T-helper 2 cell treated with Interferon-gamma antibody and Interleukin-4, amounts not matched to agents 5 μg/mL and 100 μg/mL, for 36 hours (primary cell): ENCODE measurements around the gene HIPK1.
"Not testable (repeated sequence)": the region's sequence is repeated elsewhere in the genome, so short reads cannot be mapped to it uniquely, and the experiment has no call there.

ENCODE experiments used
- DNase-seq: peaks from one replicate; pipeline ENCODE4 v3.0.0; 2021; ENCODE audit warnings: low spot score
- H3K27ac Mint-ChIP-seq: one replicate; pipeline ENCODE4 v1.8.0; 2021; ENCODE audit warnings: mild to moderate bottlenecking, mixed read lengths
- H3K27me3 Mint-ChIP-seq: one replicate; pipeline ENCODE4 v1.8.0; 2021; ENCODE audit warnings: low read depth, mixed read lengths
- H3K36me3 Mint-ChIP-seq: one replicate; pipeline ENCODE4 v1.8.0; 2021; ENCODE audit warnings: low read depth, mixed read lengths
- H3K4me1 Mint-ChIP-seq: one replicate; pipeline ENCODE4 v1.8.0; 2021; ENCODE audit warnings: low read depth, mixed read lengths
- H3K4me3 Mint-ChIP-seq: one replicate; pipeline ENCODE4 v1.8.0; 2022; ENCODE audit warnings: mild to moderate bottlenecking, moderate library complexity, mixed read lengths
- H3K9me3 Mint-ChIP-seq: one replicate; pipeline ENCODE4 v1.8.0; 2021; ENCODE audit warnings: mixed read lengths

HIPK1 gene

DNA sequence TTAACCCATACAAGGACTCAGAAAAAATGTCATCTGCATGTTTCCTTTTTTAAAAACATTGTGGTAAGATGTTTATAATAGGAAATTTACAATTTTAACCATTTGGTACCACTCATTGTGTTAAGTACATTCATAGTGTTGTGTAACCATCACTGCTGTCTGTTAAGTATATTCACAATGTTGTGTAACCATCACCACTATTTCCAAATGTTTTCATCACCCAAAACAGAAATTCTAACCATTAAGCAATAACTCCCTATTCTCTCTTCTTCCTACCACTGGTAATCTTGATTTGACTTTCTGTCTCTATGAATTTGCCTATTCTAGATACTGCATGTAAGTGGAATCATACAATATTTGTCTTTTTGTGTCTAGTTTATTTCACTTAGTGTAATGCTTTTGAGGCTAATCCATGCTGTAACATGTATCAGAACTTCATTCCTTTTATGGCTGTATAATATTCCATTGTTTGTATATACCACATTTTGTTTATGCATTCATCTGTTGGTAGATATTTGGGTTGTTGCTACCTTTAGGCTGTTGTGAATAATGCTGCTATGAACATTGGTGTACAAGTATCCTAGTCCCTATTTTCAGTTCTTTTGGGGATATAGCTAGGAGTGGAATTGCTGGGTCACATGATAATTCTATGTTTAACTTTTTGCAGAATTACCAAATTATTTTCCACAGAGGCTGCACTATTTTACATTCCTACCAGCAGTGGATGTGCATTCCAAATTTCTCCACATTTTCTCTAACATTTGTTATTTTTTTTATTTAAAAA is 14.1 kb downstream of the HIPK1 start:
- Mint-ChIP-seq H3K4me1 (peaks cover 67% of the 10 kb centered on the region), H3K4me3 (no peak overlapping the region), H3K27ac (no peak overlapping the region), H3K9me3 (no peaks in the 10 kb centered on the region), H3K27me3 (no peaks in the 10 kb centered on the region), H3K36me3 (peaks cover 47% of the 10 kb centered on the region)
- no peak for DNase-seq

DNA sequence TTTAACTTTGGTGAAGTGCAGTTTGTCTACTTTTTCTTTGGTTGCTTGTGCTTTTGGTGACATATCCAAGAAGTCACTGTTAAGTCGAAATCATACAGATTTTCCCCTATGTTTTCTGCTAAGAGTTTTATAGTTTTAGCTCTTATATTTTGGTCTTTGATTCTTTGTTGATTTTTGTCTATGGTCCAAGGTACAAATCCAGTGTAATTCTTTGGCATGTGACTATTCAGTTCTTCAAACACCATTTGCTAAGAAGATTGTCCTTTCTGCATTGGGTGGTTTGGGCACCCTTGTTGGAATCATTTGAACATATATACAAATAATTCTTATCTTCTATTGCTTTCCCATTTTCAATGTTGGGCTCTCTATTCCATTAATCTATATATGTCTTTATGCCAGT is 16.2 kb downstream of the HIPK1 start:
- no peak overlapping the region for H3K4me3 Mint-ChIP-seq
- no peak for DNase-seq
- no peaks in the 10 kb centered on the region for H3K9me3 Mint-ChIP-seq
- H3K27ac Mint-ChIP-seq: no peak overlapping the region
- peaks cover 46% of the 10 kb centered on the region for H3K36me3 Mint-ChIP-seq
- no peaks in the 10 kb centered on the region for H3K27me3 Mint-ChIP-seq
- peaks cover 58% of the 10 kb centered on the region for H3K4me1 Mint-ChIP-seq

DNA sequence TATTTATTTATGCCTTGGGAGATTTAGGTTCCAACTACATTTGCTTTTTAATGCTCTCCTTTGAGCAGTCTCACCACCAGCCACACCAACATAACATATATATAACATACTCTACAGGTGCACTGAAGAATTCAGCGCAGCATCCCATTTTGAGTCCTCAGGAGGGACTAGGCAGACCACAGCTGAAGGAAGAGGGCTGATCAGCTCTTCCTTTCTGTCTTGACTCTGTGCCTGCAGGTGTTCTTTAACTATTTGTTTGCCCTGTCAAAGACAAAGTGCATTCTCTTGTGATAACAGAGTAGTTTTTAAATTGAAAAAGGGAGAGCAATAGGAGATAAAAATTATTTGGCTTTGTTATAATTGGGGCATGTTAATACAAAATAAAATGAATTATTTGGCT is 17.0 kb downstream of the HIPK1 start:
- H3K4me3 Mint-ChIP-seq: peak overlapping the region; percentile 17
- H3K36me3 Mint-ChIP-seq: peaks cover 38% of the 10 kb centered on the region
- DNase-seq: no peak
- peak overlapping the region; percentile 23 for H3K27ac Mint-ChIP-seq
- no peaks in the 10 kb centered on the region for H3K27me3 Mint-ChIP-seq
- H3K4me1 Mint-ChIP-seq: peaks cover 50% of the 10 kb centered on the region
- H3K9me3 Mint-ChIP-seq: no peaks in the 10 kb centered on the region

DNA sequence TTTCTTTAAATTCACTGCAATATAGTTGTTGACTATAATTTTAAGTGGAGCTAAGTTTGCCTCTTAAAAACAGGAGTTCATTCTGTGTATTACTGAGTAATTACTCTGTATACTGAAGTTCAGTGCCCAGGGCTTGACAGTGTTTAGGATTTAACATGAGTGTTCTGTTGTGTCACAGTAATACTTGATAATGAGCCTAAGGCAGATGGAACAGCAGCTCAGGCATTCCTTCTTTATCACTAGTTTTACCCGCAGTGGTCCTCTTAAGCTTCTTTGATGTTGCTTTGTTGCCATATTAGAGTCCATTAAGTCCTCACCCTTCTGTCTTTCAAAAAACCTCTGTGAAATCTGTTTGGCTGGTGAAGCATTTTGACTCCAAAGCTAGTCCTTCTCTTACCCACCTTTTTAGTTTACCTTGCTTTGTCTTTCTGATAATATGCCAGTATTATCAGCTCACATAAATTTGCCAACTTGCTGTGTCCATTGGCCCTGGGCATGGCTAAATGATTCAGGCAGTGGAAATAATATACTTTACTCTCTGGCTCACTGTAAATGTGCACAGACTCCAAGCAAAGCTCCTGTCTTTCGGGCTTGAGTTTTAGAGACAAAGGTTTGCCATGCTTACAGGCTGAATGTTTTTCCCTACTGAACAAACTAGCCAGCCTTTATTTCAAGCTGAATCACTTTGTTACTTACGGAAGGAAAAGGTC is 17.7 kb downstream of the HIPK1 start:
- Mint-ChIP-seq H3K9me3 (no peaks in the 10 kb centered on the region), H3K36me3 (peaks cover 38% of the 10 kb centered on the region), H3K27ac (peak overlapping the region; percentile 82), H3K4me1 (peaks cover 52% of the 10 kb centered on the region), H3K4me3 (peak overlapping the region; percentile 72), H3K27me3 (no peaks in the 10 kb centered on the region)
- DNase-seq: no peak

DNA sequence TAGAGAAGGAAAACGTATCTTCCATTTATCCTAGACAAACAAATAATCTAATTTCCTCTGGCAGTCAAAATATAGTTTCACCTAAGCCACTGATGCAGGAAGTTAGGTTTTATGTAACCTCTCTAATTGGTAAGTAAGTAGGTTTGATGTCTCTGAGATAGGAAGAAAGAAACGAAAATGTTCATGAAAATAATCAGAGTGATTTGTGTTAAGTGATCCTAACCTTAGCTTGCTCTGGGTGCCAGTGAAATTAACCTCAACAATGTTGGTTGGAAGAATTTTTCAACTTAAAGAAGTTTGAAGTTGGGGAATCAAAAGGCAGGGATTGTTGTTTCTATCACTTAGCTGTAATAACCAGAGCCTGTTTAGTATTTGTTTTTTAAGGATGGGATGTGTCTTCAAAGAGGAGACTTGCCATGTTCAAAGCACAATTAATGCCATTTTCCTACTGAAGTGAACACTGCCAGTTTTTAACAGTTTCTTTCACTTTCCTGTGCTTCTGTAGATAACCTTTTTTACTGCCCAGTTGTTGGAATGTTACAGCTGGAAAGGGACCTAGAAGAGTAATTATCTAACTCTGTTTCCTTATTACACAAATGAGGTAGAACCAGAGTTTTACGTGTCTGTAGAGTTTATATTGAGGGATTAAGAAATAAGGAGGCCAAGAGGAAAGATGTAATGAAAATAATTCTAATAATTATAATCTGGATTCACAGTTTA is 18.4 kb downstream of the HIPK1 start:
- no peaks in the 10 kb centered on the region for H3K9me3 Mint-ChIP-seq
- H3K4me1 Mint-ChIP-seq: peaks cover 49% of the 10 kb centered on the region
- peak overlapping the region; percentile 82 for H3K27ac Mint-ChIP-seq
- DNase-seq: no peak
- H3K36me3 Mint-ChIP-seq: peaks cover 36% of the 10 kb centered on the region
- no peaks in the 10 kb centered on the region for H3K27me3 Mint-ChIP-seq
- H3K4me3 Mint-ChIP-seq: peak overlapping the region; percentile 72

DNA sequence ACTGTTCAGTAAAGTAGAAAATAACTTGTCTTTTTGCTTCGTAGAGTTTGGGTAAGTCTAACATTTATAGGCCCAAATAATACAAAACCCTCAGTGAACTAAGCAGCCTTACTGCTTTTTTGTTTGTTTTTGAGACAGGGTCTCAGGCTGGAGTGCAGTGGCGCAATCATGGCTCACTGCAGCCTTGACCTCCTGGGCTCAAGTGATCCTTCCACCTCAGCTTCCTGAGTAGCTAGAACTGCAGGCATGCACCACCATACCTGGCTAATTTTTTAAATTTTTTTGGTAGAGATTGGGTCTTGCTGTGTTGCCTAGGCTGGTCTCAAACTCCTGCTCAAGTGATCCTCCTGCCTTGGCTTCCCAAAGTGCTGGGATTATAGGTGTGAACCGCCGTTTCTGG is 19.0 kb downstream of the HIPK1 start:
- DNase-seq, H3K4me3 Mint-ChIP-seq: not testable (repeated sequence)
- H3K36me3 Mint-ChIP-seq: peaks cover 35% of the 10 kb centered on the region

DNA sequence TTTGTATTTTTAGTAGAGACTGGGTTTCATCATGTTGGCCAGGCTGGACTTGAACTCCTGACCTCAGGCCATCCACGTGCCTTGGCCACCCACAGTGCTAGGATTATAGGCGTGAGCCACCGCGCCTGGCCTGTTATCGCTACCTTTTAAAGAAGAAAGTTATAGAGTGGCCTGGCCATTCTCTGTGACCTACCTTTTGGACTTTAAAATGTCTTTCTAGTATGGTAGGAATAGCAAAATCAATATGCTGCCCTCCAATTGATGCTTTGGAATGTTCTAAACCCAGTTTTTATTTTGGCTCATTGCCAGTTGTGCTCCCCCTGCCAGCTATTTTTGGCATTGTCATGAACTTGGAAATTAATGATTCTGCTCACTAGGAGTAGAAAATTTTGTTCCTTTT is 19.9 kb downstream of the HIPK1 start:
- peaks cover 33% of the 10 kb centered on the region for H3K36me3 Mint-ChIP-seq
- DNase-seq: no peak
- peaks cover 45% of the 10 kb centered on the region for H3K4me1 Mint-ChIP-seq
- no peaks in the 10 kb centered on the region for H3K27me3 Mint-ChIP-seq
- H3K9me3 Mint-ChIP-seq: no peaks in the 10 kb centered on the region
- H3K4me3 Mint-ChIP-seq: no peak overlapping the region
- H3K27ac Mint-ChIP-seq: no peak overlapping the region

More for the DNA sequence above, 19.0 kb downstream of the HIPK1 start:
- not testable (repeated sequence) for H3K27me3 Mint-ChIP-seq, H3K9me3 Mint-ChIP-seq
- Mint-ChIP-seq H3K27ac (peak overlapping the region; percentile 71), H3K4me1 (peaks cover 48% of the 10 kb centered on the region)

DNA sequence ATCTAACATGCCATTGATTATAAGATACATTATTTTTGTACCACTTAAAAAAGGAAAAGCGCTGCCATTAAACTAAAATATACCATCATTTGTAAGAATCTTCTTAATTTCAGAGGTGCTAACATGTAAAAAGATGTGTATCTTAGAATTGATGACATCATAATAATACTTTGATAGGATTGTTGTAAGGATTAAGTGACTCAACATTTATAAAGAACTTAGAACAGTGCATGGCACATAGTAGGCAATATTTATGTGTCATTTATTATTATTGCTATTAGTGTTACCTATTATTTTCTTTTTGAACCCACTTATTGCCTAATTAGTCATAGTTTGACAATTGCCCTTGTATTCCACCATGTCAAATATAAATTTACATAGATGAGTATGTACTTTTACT is 21.8 kb downstream of the HIPK1 start:
- Mint-ChIP-seq H3K36me3 (peaks cover 35% of the 10 kb centered on the region), H3K27me3 (no peaks in the 10 kb centered on the region), H3K9me3 (no peaks in the 10 kb centered on the region), H3K4me1 (peaks cover 45% of the 10 kb centered on the region), H3K4me3 (no peak overlapping the region), H3K27ac (no peak overlapping the region)
- DNase-seq: no peak

DNA sequence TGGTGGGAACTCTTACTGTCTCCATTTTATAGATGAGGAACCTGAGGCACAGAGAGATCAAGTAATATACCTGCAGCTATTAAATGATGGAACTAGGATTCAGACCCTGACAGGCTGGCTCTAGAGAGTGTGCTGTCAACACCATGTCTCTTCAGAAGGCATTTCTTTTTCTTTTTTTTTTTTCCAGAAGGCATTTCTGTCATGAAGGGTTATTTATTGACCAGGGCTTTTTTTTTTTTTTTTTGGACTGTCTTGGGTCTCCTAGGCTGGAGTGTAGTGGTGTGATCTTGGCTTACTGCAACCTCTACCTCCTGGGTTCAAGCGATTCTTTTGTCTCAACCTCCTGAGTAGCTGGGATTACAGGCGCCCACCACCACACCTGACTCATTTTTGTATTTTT is 22.6 kb downstream of the HIPK1 start:
- DNase-seq: no peak
- Mint-ChIP-seq H3K9me3 (no peaks in the 10 kb centered on the region), H3K27me3 (no peaks in the 10 kb centered on the region), H3K4me1 (peaks cover 39% of the 10 kb centered on the region), H3K36me3 (peaks cover 37% of the 10 kb centered on the region), H3K4me3 (no peak overlapping the region), H3K27ac (no peak overlapping the region)

DNA sequence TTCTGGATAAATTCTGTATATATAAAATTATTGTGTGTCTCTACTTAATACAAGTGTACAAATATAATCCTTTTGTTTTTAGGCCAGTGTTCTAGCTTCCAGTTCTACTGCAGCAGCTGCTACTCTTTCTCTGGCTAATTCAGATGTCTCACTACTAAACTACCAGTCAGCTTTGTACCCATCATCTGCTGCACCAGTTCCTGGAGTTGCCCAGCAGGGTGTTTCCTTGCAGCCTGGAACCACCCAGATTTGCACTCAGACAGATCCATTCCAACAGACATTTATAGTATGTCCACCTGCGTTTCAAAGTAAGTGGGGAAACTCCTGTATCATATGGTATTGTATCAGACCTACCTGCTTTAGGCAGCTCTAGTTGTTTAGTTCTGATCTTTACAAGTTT is 28.9 kb downstream of the HIPK1 start:
- H3K36me3 Mint-ChIP-seq: peaks cover 60% of the 10 kb centered on the region
- H3K4me1 Mint-ChIP-seq: peaks cover 14% of the 10 kb centered on the region
- H3K27ac Mint-ChIP-seq: no peak overlapping the region
- DNase-seq: no peak
- no peak overlapping the region for H3K4me3 Mint-ChIP-seq
- H3K27me3 Mint-ChIP-seq: no peaks in the 10 kb centered on the region
- H3K9me3 Mint-ChIP-seq: no peaks in the 10 kb centered on the region

DNA sequence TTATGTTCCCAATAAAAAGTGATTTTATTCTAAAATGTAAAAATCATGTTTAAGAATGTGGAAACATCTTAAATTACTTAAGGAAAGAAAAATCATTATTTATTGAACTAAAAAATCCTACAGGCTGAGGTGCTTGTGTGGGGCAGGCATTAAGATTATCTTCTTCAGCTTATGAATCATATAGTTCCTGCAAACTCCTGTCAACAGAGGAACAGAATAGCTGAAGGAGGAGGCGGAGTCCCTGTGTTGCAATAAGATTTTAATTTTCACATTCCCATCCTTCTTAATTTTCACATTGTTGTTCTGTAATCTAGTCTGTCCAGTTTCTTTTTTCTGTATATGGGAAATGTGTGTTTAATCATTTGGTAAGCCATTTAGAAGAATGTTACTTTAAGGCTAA is 29.6 kb downstream of the HIPK1 start:
- Mint-ChIP-seq H3K4me3 (no peak overlapping the region), H3K36me3 (peaks cover 65% of the 10 kb centered on the region)

DNA sequence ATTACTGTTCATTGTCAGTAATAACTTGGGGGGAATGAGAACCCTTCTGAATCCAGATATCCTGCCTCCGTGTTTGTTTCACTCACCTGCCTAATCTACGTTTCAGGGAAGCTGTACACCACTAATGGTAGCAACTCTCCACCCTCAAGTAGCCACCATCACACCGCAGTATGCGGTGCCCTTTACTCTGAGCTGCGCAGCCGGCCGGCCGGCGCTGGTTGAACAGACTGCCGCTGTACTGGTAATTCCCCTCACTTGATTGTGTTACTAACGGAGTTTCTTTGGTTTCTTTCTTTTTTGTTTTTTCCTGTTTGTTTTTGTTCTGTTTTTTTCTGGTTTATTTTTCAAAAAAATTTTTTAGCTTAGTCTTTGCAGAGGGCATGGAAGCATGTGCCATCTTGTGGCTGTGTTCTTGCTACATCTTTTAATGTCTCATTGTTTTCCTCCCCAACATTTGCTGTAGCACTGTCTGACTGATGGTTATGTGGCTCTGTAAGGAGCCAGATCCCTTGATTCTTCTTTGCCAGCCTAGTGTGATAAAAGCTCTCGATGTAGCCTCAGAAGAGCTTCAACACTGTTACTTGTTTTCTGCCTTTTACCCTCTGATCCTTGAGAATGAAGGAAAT is 34.3 kb downstream of the HIPK1 start:
- Mint-ChIP-seq H3K9me3 (no peaks in the 10 kb centered on the region), H3K27me3 (no peaks in the 10 kb centered on the region), H3K4me3 (no peak overlapping the region), H3K36me3 (peaks cover 69% of the 10 kb centered on the region), H3K4me1 (peaks cover 6% of the 10 kb centered on the region), H3K27ac (peak overlapping the region; percentile 43)
- no peak for DNase-seq

More for the DNA sequence above, 29.6 kb downstream of the HIPK1 start:
- no peak overlapping the region for H3K27ac Mint-ChIP-seq
- no peak for DNase-seq
- no peaks in the 10 kb centered on the region for H3K27me3 Mint-ChIP-seq
- H3K4me1 Mint-ChIP-seq: peaks cover 19% of the 10 kb centered on the region
- H3K9me3 Mint-ChIP-seq: no peaks in the 10 kb centered on the region

DNA sequence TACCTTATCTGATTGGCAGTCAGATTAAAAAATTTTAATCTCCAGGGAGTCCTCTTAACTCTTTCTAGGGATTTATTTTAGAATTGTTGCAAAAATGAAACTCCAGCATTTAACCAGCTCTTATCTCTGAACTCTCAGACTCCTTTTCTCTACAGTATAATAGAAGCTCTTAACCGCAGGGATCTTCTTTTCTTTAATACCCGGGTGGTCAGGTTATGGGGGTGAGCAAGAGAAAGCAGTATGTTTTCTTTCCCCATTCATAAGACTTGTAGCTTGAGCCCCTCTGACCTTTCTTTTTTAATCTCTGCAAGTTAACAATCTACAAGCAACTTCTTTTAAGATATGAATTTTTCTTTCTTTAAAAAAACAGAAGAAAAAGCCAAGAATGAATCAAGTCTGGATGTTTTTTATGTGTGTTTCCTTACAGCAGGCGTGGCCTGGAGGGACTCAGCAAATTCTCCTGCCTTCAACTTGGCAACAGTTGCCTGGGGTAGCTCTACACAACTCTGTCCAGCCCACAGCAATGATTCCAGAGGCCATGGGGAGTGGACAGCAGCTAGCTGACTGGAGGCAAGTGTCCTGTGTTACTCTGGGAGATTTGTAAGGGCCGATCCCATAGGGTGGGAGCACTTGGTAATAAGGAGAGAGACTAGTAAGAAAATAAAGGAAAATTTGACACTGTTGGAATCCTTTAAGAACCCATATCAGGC is 36.7 kb downstream of the HIPK1 start:
- H3K27me3 Mint-ChIP-seq: no peaks in the 10 kb centered on the region
- H3K9me3 Mint-ChIP-seq: no peaks in the 10 kb centered on the region
- H3K4me3 Mint-ChIP-seq: no peak overlapping the region
- H3K27ac Mint-ChIP-seq: no peak overlapping the region
- H3K36me3 Mint-ChIP-seq: peaks cover 72% of the 10 kb centered on the region
- no peak for DNase-seq
- peaks cover 6% of the 10 kb centered on the region for H3K4me1 Mint-ChIP-seq
